Neural progenitor cell (in vitro differentiated cells): Measurements from ENCODE around the gene RGSL1.

Experiments
- EZH2phosphoT487 ChIP-seq: fragments of 200-600 bp; sonication (generic); IDR thresholded peaks from 2 replicates; pipeline ENCODE4 v1.6.1; 2017; ENCODE audit warnings: antibody characterized with exemption
- TF ChIP-seq, protein P1 (sequence below): fragments of 200-600 bp; sonication (generic); IDR thresholded peaks from 2 replicates; pipeline ENCODE4 v1.5.1; 2017; ENCODE audit warnings: antibody characterized with exemption, mild to moderate bottlenecking

DNA sequence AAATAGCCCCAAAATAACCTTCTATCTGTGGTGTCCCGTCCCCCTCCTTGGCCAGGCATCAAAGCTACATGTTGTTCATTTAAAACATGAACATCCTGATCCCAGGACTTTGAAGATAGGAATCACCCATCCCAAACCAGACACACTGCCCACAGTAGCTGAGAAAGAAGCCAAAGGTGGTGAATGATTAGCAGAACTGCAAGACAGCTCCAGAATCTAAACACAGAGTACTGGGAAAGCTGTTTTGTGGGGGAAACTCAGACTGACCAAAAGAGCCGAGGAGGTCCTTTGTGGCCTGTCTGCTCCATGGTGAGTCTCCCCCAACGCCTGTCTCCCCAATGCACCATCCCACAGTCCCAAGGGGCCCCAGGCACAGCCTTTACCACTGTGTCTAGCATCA, 42.2 kb upstream of the RGSL1 start:
- TF ChIP-seq, protein P1, sequence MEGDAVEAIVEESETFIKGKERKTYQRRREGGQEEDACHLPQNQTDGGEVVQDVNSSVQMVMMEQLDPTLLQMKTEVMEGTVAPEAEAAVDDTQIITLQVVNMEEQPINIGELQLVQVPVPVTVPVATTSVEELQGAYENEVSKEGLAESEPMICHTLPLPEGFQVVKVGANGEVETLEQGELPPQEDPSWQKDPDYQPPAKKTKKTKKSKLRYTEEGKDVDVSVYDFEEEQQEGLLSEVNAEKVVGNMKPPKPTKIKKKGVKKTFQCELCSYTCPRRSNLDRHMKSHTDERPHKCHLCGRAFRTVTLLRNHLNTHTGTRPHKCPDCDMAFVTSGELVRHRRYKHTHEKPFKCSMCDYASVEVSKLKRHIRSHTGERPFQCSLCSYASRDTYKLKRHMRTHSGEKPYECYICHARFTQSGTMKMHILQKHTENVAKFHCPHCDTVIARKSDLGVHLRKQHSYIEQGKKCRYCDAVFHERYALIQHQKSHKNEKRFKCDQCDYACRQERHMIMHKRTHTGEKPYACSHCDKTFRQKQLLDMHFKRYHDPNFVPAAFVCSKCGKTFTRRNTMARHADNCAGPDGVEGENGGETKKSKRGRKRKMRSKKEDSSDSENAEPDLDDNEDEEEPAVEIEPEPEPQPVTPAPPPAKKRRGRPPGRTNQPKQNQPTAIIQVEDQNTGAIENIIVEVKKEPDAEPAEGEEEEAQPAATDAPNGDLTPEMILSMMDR: no peak
- no peak for TF ChIP-seq EZH2phosphoT487
